ENCODE results near the gene TAB2. TPM values are rescaled to one million over a fixed set of nuclear protein-coding genes. Genes with fewer than 3 reads are reported as not detected.

Gene TAB2
- total and polyA plus RNA-seq, 5 donors from 2014 or later: 21.6 to 180 (median 22.3) TPM

DNA sequence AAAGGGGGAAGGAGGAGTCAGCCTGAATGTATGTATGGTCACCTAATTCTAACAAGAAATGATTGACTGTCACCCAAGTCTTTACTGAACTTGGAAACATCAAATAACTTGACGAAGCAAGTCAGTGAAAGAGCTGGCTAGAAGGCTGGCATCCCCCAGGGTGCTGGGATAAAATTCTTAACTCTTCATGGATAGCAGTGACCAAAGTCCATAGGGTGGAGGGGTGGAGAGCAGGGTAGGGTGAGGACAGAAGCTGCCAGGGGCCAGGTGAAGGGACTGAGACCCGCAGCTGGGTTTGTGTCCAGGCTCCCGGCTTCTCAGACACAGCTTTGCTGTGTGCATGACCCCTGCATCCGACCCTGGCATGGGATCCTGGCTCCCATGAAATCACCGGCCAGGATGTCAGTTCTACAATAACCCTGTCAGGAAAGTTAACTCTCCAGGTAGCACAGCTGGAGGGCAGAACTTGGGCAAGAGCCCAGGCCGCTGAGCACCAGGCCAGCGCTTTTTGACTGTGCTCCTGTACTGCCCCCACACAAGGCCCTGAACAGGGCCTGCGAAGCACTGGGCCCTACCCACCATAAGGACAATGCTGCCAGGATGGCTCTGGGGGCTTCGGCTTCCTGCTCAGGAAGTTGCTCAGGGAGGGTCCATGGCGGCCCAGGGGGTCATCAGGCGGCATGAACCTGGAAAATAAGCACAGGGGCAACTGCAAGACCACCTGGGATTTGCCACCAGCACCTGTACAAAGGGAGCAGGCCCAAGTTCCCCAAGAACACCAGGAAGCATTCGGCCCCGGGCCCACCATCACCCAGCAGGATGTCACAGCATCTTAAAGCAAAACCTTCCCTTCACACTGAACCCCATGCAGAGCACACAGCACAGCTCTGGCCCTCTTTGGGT, 134.8 kb downstream of the TAB2 start:
- Histone ChIP-seq H3K27ac (ENCODE audit: insufficient read depth, low read length, poor library complexity, severe bottlenecking) (peak overlapping the region; percentile 23), H3K27me3 (ENCODE audit: control insufficient read depth, insufficient read depth, low read length) (no peaks in the 10 kb centered on the region), H3K4me3 (ENCODE audit: low read depth, low read length) (no peak overlapping the region), H3K9me3 (ENCODE audit: control insufficient read depth in 2 of 2, low read length in 2 of 2) (no peaks in the 10 kb centered on the region), H3K36me3 (ENCODE audit: control insufficient read depth, insufficient read depth, low read length) (peaks cover 73% of the 10 kb centered on the region), H3K4me1 (ENCODE audit: control insufficient read depth, insufficient read depth, low read length, poor library complexity, severe bottlenecking) (no peaks in the 10 kb centered on the region)
- Mint-ChIP-seq H3K36me3 (peaks cover 31% of the 10 kb centered on the region), H3K27ac (peak overlapping the region in 1 of 3 donors; percentile 32), H3K4me1 (peaks cover 0 to 19% (median 5%) of the 10 kb centered on the region in 4 donors), H3K9me3 (peaks cover 0 to 1% (median 0%) of the 10 kb centered on the region in 7 donors), H3K4me3 (peak overlapping the region in 1 of 4 donors; percentile 35), H3K27me3 (no peaks in the 10 kb centered on the region)
- ATAC-seq (ENCODE audit: low read depth in 2 of 2): no peak
- no peak for DNase-seq

DNA sequence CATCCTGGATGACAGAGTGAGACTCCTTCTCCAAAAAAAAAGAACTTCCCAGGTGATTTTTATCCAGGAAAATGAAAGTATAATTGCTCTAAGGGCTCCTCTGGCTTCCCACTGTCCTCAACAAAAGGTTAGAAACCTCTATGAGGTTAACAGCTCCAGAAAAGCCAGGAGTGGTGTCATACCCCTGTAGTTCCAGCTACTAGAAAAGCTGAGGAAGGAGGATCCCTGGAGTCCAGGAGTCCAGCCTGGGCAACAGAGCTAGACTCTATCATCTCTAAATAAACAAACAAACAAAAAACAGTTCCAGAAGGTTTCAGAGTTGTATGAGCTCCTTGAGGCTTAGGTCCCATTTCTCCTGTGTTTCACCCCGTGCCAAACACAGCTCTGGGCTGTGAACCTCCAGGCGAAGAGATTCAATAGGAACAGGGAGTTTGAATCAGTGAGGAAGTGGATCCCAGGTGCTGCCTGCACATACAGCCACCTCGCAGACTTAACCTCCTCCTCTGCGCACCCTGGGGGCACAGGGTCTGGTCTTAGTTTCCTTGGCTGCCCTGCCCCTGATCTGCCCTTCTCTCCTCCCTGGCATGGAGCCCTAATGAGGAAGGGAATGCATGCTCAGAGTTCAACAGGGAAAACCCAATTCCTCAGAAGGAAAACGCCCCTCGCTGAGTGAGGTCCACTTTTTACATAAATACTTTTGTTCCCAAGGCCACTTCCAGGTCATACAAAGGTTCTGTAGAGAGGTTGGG, 136.3 kb downstream of the TAB2 start:
- Mint-ChIP-seq H3K4me3 (no peak overlapping the region), H3K9me3 (peaks cover 0 to 1% (median 0%) of the 10 kb centered on the region in 7 donors), H3K27me3 (no peaks in the 10 kb centered on the region), H3K27ac (peak overlapping the region; percentile 20 to 32 (median 26)), H3K36me3 (peaks cover 33% of the 10 kb centered on the region), H3K4me1 (peaks cover 0 to 22% (median 7%) of the 10 kb centered on the region in 4 donors)
- ATAC-seq (ENCODE audit: low read depth in 2 of 2): no peak
- no peaks in the 10 kb centered on the region for H3K27me3 ChIP-seq (ENCODE audit: control insufficient read depth, insufficient read depth, low read length)
- no peak overlapping the region for H3K27ac ChIP-seq (ENCODE audit: insufficient read depth, low read length, poor library complexity, severe bottlenecking)
- H3K36me3 ChIP-seq (ENCODE audit: control insufficient read depth, insufficient read depth, low read length): peaks cover 83% of the 10 kb centered on the region
- no peaks in the 10 kb centered on the region for H3K9me3 ChIP-seq (ENCODE audit: control insufficient read depth in 2 of 2, low read length in 2 of 2)
- H3K4me1 ChIP-seq (ENCODE audit: control insufficient read depth, insufficient read depth, low read length, poor library complexity, severe bottlenecking): no peaks in the 10 kb centered on the region
- no peak for DNase-seq
- no peak overlapping the region for H3K4me3 ChIP-seq (ENCODE audit: low read depth, low read length)

DNA sequence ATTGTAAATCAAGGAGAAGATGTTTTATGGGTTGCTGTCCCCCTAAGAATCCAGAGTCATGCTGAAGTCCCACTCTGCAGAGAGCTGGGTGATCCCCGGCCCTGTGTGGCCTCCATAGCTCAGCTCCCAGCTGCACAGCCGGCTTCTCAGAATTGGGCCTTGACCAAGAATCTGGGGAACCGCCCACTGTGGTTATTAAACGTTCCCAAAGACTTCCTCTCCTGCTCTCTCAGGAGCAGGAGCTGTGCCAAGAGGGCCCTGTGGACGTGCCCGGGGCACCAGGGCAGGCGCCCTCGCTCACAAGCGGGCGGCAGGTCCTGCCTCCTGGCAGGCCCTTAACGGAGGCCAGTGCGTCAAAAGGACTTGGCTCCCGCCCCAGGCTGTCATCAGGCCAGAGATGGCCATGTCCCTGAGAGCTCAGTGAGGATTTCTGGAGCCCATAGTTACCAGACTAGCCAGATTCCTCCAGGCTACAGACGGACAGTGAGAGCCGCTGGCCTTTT, 136.9 kb downstream of the TAB2 start:
- H3K4me3 ChIP-seq (ENCODE audit: low read depth, low read length): no peak overlapping the region
- no peaks in the 10 kb centered on the region for H3K9me3 ChIP-seq (ENCODE audit: control insufficient read depth in 2 of 2, low read length in 2 of 2)
- Mint-ChIP-seq H3K4me1 (peaks cover 0 to 28% (median 13%) of the 10 kb centered on the region in 4 donors), H3K9me3 (peaks cover 0 to 1% (median 0%) of the 10 kb centered on the region in 7 donors), H3K27ac (peak overlapping the region in 1 of 3 donors; percentile 20), H3K27me3 (no peaks in the 10 kb centered on the region), H3K36me3 (peaks cover 36% of the 10 kb centered on the region), H3K4me3 (no peak overlapping the region)
- H3K27me3 ChIP-seq (ENCODE audit: control insufficient read depth, insufficient read depth, low read length): no peaks in the 10 kb centered on the region
- H3K27ac ChIP-seq (ENCODE audit: insufficient read depth, low read length, poor library complexity, severe bottlenecking): no peak overlapping the region
- no peaks in the 10 kb centered on the region for H3K4me1 ChIP-seq (ENCODE audit: control insufficient read depth, insufficient read depth, low read length, poor library complexity, severe bottlenecking)
- ATAC-seq (ENCODE audit: low read depth in 2 of 2): no peak
- H3K36me3 ChIP-seq (ENCODE audit: control insufficient read depth, insufficient read depth, low read length): peaks cover 85% of the 10 kb centered on the region
- DNase-seq: no peak

DNA sequence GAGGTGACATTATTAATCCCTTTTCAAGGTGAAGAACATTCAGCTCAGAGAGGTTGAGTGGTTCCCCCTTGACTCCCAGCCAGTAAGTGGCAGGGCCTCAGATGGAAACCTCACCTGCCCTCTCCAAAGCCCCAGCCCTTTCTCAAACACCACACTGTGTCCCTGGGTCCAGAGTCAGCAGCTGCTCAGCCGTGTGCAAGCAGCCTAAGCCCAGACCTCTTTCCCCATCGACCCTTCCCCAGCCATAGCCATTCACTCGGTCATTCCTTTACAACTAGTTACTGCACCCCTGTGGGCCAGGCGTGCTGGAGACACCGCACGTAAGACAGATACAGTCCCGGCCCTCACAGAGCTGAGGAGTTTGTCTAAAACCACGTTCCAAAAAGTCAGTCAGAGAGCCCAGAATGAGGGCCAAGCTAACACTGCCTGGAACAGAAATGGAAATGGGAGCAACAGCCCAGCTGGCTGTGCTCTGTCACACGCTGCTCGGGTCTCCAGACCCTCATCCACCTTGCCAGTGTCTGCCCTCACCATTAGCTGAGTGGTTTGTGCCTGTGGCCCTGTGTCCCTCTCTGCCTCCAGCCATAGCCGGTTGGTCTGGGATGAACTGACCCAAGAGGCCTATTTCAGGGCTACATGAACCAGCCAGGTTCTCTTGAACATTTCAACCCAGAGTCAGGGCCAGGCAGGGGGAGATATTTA, 137.7 kb downstream of the TAB2 start:
- H3K4me3 ChIP-seq (ENCODE audit: low read depth, low read length): no peak overlapping the region
- H3K9me3 Mint-ChIP-seq: peaks cover 0 to 1% (median 0%) of the 10 kb centered on the region in 7 donors
- no peak for DNase-seq
- H3K4me1 Mint-ChIP-seq: peaks cover 0 to 28% (median 14%) of the 10 kb centered on the region in 4 donors
- peaks cover 35% of the 10 kb centered on the region for H3K36me3 Mint-ChIP-seq
- peaks cover 86% of the 10 kb centered on the region for H3K36me3 ChIP-seq (ENCODE audit: control insufficient read depth, insufficient read depth, low read length)
- ATAC-seq (ENCODE audit: low read depth in 2 of 2): no peak
- no peaks in the 10 kb centered on the region for H3K27me3 ChIP-seq (ENCODE audit: control insufficient read depth, insufficient read depth, low read length)
- H3K9me3 ChIP-seq (ENCODE audit: control insufficient read depth in 2 of 2, low read length in 2 of 2): no peaks in the 10 kb centered on the region
- H3K27ac Mint-ChIP-seq: peak overlapping the region; percentile 44 to 73 (median 61)
- no peak overlapping the region for H3K4me3 Mint-ChIP-seq
- no peak overlapping the region for H3K27ac ChIP-seq (ENCODE audit: insufficient read depth, low read length, poor library complexity, severe bottlenecking)
- H3K27me3 Mint-ChIP-seq: no peaks in the 10 kb centered on the region
- no peaks in the 10 kb centered on the region for H3K4me1 ChIP-seq (ENCODE audit: control insufficient read depth, insufficient read depth, low read length, poor library complexity, severe bottlenecking)

DNA sequence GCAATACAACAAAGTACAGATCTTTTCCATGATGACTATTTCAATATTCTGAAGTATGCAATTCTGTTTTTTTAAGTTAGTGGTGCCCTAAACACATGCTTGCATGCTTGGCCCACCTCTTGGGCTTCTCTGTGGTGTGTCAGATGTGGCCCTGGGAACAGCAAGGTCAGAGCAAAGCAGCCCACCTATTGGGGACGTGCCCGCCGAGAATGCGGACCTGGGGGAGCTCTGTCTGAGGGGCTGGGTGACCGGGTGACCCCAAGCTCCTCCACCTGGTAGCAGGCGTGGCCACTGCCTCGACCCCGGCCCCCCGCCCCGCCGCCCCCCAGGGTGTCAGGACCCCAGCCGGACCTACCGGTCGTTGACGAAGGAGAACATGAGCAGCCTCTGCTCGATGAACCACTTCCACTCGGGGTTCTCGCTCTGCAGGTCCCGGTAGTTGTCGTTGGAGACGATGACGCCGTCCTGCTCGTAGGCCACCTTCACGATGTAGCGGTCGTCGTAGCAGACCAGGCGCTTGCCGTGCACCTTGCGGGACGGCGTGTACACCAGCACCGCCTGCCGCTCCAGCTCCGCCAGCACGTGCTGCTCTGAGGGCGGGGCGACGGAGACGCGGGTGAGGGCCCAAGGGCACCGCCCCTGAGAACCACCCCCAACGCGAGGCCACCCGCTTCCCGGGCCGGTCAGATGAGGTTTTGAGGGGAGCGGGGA, 139.0 kb downstream of the TAB2 start:
- H3K27ac ChIP-seq (ENCODE audit: insufficient read depth, low read length, poor library complexity, severe bottlenecking): no peak overlapping the region
- Mint-ChIP-seq H3K36me3 (peaks cover 37% of the 10 kb centered on the region), H3K27ac (peak overlapping the region in 1 of 3 donors; percentile 38), H3K4me1 (peaks cover 0 to 32% (median 14%) of the 10 kb centered on the region in 4 donors), H3K4me3 (no peak overlapping the region), H3K9me3 (peaks cover 0 to 1% (median 0%) of the 10 kb centered on the region in 7 donors), H3K27me3 (no peaks in the 10 kb centered on the region)
- peaks cover 90% of the 10 kb centered on the region for H3K36me3 ChIP-seq (ENCODE audit: control insufficient read depth, insufficient read depth, low read length)
- H3K4me1 ChIP-seq (ENCODE audit: control insufficient read depth, insufficient read depth, low read length, poor library complexity, severe bottlenecking): no peaks in the 10 kb centered on the region
- no peak overlapping the region for H3K4me3 ChIP-seq (ENCODE audit: low read depth, low read length)
- no peaks in the 10 kb centered on the region for H3K9me3 ChIP-seq (ENCODE audit: control insufficient read depth in 2 of 2, low read length in 2 of 2)
- no peaks in the 10 kb centered on the region for H3K27me3 ChIP-seq (ENCODE audit: control insufficient read depth, insufficient read depth, low read length)
- ATAC-seq (ENCODE audit: low read depth in 2 of 2) (no peak), DNase-seq (no peak)

DNA sequence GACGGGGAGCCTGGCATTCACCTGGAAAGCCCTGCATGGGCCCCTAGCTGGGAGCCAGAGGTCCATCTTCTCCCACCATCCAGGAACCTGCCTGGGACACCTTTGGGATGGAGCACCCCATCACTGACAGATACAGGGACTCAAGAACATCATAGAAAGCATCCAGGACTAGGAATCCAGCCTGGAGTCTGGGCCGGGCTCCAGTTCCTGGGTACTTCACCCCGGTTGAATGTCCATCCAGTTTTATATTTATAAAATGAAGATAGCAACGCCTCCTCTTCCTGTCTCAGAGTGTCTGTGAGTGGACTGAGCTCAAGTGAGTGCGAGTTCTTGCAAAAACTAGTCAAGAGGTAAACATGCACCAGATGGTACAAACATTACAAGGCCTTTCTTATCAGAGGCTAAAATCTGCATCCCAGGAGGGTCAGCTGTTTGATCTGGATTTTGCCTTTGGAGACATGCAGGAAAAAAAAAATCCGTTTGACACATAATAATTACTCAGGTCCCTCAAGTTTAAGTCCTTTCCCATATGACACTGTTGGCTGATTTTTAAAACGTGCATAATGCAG, 139.9 kb downstream of the TAB2 start:
- Histone ChIP-seq H3K9me3 (ENCODE audit: control insufficient read depth in 2 of 2, low read length in 2 of 2) (no peaks in the 10 kb centered on the region), H3K27ac (ENCODE audit: insufficient read depth, low read length, poor library complexity, severe bottlenecking) (no peak overlapping the region), H3K4me1 (ENCODE audit: control insufficient read depth, insufficient read depth, low read length, poor library complexity, severe bottlenecking) (peaks cover 2% of the 10 kb centered on the region), H3K4me3 (ENCODE audit: low read depth, low read length) (no peak overlapping the region), H3K36me3 (ENCODE audit: control insufficient read depth, insufficient read depth, low read length) (peaks cover 90% of the 10 kb centered on the region), H3K27me3 (ENCODE audit: control insufficient read depth, insufficient read depth, low read length) (no peaks in the 10 kb centered on the region)
- ATAC-seq (ENCODE audit: low read depth in 2 of 2): no peak
- no peak for DNase-seq
- peaks cover 38% of the 10 kb centered on the region for H3K36me3 Mint-ChIP-seq
- no peak overlapping the region for H3K4me3 Mint-ChIP-seq
- H3K27ac Mint-ChIP-seq: peak overlapping the region in 1 of 3 donors; percentile 51
- peaks cover 0 to 1% (median 0%) of the 10 kb centered on the region in 7 donors for H3K9me3 Mint-ChIP-seq
- H3K27me3 Mint-ChIP-seq: no peaks in the 10 kb centered on the region
- peaks cover 0 to 36% (median 17%) of the 10 kb centered on the region in 4 donors for H3K4me1 Mint-ChIP-seq

All from CD4-positive, CD25-positive, alpha-beta regulatory T cell (primary cell).